G401.6 (cell line): Measurements from ENCODE around the gene PRKAR1B.

Experiments used
- FAIRE-seq: peaks from 2 replicates; lab custom pipeline; 2012; peaks lifted over from hg19 to GRCh38; lab: Jason Lieb, UNC

PRKAR1B gene

DNA sequence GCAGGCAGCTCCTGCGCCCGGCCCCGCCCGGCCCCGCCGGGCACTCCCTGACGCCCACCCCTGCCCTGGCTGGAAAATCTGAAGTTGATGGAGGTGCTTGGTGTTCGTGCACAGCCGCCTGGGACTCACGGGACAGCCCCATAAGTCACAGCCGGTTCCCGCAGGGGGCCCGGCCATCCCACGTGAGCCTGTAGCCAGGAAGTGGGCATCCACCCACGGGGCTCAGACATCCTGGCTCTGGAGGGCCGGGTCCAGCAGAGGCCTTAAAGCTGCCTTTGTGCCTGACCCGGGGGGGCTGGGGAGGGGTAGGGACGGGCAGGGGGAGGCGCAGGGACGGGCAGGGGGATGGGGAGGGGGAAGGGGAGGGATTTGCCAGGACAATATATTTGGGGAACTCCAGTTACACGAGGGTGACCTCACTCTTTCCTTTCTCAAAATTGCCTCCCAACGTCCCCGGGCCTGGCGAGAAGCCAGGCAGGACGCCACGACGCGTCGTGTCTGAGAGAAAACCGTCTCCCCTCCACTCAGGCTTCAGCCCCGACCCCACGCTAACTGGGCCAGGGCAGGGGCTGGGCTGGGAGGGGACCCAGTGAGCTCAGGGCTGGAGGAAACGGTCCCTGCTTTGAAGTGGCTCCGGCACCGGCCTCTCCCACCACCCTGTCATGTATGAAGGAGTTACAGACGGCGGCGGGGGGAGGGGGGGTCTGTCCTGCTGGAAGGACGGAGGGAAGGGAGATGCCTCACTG, 125.3 kb downstream of the PRKAR1B start:
- no peak for FAIRE-seq

DNA sequence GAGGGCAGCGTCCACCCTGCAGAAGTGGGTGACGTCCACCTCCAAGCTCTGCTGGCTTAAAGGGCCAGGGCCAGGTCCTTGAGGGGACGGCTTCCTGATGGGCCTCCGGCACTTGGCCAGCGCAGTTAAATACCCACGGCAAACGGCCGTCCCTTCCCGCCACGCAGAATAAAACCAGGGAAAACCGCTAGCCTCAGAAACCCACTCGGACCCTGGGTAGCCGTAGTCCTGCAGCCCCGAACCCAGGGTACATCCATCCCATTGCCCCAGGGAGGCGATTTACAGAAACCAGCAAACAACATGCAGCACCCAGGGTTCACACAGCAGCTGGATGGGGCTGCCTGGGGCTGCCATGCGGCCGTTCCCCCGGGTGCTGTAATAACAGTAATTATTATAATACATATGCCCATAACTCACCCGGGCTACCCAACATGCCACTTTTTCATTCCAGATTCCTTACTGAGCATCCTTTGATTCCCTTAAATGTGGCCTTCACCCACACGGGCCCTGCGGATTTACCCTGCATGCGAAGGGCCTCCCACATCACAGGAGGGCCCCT, 126.0 kb downstream of the PRKAR1B start:
- FAIRE-seq = no peak

DNA sequence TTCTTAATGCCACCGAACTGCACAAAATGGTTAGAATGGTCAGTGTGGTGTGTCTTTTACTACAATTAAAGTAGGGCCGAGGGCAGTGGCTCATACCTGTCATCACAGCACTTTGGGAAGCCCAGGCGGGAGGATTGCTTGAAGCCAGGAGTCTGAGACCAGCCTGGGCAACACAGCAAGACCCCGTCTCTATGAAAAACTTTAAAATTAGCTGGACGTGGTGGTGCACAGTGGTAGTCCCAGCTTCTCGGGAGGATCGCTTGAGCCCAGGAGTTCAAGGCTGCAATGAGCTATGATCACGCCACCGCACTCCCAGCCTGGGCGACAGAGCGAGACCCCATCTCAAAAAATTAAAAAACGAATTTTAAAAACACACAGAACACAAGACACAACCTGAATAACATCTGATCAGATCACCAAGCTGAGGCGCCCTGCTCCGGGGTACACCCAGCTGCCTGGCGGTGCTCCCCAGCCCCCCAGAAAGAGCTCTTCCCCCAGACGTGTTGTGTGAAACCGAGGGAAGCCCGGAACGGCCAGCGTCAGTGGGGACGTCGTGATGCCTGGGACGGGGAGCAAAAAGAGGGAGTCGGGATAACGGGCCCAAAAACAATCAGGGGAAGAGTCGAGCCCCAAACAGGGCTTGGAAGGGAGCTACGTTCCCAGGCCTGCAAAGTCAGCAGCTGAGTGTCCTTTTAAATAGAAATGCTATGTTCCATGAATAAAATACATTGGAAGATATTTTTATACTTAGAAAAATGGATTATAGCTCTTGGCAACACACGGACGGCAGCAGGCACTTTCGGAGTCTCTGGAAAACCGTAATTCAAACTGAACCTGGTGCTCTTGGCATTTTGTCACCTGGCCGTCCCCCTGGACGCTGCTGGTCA, 126.7 kb downstream of the PRKAR1B start:
- FAIRE-seq = no peak

DNA sequence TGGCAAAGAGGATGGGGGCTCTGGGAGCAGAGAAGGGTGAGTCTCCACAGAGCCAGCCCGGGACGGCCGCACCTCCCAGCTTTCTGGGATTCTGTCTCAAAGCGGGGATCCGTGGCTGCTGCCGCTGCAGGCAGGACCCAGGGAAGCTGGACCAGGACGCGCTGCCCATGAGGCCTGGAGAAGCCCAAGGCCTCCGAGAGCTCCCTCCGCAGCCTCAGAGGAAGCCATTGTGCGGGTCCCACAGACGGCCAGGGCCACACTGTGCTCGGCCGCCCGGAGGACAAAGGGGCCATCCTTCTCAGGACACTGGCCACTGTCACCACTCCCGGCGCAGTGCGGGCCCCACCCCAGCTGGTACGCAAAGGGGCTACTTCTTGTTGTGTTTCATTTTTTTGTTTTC, 128.2 kb downstream of the PRKAR1B start:
- FAIRE-seq = no peak

DNA sequence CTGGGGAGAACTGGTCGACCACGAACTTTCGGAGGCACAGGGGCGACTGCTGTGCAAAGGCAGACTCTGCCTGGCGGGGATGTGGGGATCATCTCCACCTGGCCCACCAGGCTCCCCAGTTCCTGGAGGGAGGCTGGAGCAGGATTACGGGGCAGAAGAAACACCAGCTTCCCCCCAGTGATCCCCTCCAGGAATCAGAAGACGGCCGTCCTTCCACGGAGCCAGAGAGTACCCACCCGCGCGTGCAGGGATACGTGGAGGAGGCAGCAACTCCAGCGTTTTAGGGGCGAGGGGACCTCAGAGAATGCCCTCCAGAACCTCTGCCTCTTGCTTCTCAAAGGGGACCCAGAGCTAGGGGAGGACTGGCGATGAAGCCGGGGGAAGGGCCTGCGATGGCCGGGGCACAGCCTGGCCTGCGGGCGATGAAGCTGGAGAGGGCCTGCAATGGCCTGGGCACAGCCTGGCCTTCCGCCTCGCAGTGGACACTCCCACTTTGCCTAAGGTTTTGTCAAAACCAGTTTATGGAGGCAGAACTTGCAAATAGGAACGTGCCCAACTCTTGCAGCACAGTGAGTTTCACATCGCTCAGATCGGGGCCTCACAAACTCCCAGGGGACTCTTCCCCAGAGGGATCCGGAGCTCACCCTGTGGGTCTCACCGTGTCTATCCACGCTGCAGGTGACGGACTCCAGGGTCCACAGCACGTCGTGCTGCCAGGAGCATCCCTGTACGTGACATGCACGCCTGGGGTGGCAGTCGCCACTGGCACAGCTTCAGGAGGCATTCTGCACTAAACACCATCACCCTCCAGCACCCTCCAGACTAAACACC, 129.5 kb downstream of the PRKAR1B start:
- FAIRE-seq = no peak

DNA sequence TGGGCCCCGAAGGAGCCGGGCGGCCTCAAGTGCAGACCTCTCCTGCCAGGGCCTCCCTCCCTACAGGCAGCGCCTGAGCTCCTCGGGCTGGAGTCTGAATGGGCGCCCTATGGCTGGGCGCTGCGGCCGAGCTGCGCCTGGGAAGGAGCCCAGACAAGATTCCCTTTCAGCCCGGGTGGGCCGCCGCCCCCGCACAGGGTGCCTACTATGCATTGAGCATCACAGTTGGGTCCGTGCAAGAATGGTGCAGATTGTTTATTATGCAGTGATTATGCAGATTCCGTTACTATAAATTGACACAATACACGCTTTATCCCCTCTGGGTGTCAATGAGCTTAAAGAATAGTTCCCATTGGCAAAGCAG, 130.3 kb downstream of the PRKAR1B start:
- no peak for FAIRE-seq

DNA sequence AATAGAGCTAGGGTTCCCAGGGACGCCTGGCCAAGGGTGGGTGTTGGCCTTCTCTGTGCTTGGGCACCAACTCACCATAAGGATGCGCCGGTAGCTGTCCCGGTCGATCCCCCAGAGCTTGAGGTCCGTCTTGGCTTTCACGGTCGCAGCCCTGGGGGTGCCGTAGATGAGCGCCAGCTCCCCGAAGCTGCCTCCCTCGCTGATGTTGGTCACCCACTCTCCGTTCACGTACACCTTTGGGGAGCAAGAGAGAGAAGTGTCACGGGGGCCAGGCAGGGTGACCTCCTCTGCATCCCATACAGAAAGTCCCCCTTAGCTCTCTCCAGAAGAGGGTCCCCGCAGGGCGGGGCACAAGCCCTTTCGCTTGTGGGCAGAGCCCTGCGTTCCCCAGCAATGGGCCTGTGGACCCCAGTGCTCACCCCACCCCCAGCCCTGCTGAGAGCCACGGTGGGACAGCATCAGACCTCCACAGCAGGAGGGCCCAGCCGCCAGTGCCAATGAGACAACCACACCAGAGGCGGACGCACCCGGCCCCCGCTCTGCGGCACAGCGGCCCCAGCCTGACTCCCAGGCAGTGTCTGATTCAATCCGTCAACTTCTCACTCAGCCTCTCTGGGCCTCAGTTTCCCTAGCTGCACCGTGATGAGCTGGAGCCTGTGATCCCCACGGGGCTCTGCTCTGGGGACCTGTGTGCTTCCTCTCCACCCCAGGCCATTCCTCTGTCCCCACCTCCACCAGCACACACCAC, 130.8 kb downstream of the PRKAR1B start:
- FAIRE-seq = no peak

DNA sequence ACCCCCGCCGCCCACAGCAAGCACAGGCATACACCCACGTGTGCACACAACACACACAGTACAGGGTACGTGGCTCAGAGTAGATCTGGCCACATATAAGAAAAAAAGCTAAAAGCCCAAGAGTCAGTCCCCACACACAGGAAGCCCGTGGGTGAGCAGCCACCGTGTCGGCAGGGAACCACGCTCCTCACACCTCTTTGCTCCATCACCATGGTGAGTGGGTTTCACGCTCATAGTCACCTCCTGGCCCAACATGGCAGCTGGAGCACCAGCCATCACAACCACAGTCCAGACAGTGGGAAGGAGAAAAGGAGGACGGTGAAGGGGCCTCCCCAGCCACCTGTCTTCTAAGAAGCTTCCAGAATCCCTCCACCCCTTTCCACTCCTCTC, 131.5 kb downstream of the PRKAR1B start:
- no peak for FAIRE-seq

DNA sequence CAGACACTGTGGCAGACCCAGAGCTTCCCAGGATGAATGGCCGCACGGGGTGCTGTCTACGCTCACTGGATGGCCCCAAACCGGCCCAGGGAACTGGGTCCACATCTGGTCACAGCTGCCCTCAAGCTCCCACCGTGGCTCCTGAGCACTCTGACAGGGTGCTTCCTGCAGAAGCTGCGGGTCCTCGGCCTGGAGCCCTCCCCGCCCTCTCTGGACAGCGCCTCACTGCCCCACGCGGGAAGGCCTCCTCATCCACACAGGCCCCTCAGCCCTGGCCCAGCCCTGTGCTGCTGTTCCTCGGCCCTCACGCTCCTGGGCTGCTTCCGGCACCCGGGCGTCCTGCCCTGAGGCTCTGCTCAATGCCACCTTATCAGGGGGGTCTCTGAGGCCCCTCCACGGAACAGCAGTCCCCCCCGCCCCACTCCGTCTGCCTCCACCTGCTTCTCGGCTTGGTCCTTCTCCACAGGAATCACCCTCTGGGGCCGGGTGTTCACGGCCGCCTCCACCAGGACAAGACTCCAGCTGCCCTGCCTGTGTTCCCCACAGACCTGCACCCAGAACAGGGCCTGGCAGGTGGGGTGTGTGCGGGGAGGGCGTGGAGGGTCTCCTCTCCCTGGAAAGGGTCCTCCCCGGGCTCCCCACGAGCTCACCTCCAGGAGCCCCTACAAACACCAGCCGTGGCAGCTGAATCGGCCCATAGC, 132.0 kb downstream of the PRKAR1B start:
- no peak for FAIRE-seq

DNA sequence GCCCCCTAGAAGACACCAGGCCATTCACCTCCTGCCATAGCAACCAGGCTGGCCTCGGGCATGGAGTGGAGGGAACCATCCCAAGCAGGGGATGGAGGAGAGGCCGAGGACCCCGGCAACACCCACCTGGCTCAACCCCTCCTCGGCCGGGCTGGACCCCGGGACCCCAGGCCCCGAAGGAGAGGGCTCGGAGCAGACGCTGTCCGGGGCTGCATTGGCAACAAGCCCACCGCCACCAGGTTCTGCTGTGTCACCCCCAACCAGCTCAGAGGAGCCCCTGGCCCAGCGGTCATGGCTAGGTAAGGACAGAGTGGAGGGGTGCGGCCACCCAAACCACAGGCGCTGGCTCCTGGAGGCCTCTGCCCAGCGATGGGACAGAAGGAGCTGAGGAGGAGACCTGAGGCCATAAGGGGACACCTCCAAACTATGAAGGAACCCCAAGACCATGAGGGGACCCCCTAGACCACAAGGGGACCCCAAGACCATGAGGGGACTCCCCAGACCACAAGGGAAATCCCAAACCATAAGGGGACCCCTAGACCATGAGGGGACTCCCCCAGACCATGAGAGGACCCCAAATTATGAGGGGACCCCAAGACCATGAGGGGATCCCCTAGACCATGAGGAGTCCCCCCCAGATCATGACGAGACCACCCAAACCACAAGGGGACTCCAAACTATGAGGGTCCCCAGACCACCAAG, 132.7 kb downstream of the PRKAR1B start:
- no peak for FAIRE-seq

DNA sequence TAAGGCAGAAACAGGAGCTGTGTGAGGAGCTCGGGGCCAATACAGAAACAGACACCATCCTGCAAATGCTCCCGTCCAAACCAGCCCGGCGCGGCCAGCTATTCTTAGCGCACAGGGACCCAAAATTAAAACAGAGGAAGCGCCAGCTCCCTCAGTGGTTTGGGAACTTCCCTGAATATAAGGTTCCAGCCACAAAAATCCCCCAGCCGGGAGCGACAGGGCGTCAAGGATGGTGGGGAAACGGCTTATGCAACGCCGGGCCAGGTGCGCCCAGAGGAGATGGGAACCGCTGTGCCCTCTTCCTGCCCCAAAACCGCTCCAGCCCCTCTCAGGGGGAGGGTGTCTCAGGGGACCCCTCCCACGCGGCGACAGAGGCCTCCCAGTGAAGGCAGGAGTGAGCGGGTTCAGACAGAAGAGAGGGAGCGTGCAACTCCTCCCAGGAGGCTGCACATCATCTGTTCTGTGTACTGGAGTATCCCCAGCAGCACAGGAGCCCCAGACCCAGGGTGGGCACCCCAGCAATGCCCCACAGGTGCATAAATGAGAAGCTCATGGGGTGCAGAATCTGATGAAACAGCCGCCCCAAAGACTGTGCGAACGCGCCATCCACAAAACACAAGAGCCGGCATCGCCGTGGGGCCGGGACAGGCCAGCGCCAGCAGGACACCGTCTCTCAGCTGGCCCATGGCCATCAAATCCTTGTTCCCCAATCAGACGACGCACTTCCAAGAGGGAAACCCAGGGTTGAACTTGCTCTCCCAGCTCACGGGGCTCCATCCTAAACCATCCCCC, 133.6 kb downstream of the PRKAR1B start:
- no peak for FAIRE-seq

DNA sequence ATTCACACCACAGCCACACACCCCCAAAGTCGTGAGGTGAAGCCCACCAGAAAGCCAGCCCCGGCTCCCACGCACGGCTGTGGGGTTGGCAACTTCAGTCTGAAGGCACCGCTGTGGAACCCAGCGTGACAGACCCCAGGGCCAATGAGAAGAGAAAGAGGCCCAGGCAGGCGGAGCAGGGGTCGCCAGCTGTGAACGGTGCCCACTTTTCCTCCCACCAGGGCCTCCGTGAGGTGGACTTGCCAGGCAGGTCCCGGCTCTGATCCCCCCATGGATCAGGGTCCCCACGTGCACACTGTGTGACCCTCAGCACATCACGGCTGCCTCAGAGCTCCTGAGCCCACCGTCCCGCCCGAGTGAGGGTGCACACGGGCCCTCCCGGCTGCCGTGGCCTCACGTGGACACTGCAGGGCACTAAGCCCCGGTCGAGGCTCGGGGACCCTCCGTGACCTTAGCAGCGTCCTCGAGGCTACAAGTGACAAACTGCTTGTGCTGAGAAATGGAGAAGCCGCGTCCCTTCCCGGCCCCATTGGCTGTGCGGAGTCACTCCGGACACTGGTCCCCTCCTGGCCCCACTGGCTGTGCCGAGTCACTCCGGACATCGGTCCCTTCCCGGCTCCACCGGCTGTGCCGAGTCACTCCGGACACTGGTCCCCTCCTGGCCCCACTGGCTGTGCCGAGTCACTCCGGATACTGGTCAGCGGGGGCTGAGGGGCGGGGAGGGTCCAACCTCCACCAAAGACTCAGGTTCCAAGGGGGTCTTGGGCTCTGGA, 135.0 kb downstream of the PRKAR1B start:
- FAIRE-seq = no peak

DNA sequence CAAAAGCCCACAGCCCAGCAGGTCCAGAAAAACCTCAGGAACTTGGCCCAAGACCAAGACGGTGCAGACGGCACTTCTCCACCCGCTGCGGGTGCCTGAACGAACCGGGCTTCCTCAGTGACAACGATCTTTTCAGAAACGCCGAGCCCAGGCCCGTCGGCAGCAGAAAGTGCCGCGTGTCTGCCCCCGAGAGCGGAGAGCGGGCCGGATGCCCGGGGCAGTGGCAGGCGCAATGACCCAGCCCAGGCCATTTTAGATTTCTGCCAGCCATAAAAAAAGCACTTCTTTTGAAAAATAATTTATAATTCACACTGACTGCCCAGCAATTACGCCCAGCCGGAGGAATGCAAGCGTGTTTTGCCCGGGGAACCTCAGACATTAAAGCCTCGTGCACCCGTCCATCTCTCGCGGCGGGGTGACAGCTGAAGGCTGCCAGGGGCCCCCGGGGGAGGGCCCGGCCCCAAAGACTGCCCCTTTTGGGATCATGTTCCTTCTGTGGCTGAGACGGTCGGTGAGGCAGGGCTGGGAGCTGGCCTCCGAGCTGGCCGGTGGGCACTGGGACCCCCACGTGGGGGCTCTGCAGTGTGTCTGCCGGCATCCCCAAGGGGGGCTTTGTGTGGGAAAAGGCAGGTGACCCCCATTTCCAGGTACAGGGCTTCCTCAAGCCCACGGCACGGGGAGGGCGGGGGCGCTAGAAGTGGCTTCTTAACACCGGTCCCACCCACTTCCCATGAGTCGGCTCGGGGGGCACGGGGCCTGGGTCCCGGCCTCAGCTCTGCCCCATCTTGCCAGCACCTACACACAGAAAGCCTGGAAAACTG, 136.1 kb downstream of the PRKAR1B start:
- no peak for FAIRE-seq

DNA sequence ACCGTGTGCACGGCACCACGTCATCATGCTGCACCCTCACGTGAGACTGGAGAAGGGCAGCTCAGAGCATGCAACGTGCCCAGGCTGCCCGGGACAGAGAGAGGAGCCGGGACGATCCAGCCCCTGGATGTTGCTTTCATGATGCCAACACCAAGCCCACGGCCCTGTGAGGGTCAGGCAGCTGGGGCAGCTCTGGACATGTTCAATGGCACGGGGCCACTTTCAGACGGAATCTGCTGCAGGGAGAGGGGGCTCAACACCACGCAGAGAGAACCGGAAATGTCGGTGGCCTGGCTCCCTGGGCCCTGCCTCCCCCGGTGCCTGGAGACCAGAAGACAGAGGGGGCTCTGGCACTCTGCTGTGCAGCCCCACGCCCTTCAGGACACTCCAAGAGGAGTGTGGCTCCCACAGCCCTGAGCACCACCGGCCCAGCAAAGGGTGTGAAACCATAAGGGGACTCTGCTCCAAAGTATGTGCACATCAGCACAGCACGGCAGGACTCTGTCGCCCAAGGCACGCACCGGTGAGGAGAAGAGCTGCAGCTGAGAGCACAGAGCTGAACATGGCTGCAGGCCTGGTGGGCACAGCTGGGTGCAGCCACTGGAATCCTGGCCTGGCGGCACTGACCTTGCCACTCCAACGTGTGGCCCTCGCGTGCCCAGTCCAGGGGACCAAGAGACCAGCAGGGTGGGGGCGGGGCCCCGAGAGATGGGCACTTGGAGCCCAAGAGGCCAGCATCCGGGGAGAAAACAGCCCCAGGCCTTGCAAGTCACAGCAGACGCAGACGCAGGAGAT, 137.1 kb downstream of the PRKAR1B start:
- no peak for FAIRE-seq

DNA sequence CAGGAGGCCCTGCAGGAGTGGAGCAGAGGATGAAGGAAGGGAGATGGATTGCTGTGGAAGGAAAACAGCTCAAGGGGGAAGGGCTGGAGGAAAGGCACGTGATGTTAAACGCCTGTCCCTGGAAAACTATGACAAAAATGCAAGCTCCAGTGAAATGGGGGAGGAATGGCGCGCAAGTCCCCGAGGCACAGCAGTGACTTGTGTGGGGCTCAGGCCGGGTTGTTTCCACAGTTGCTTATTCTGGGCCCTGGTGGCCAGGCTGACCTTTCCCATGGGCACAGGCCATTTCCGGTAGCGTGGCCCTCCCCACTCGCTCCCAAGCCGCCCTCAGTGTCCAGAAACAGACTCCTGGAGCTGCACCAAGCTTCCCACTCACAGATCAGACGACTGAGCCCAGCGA, 139.3 kb downstream of the PRKAR1B start:
- FAIRE-seq = no peak

DNA sequence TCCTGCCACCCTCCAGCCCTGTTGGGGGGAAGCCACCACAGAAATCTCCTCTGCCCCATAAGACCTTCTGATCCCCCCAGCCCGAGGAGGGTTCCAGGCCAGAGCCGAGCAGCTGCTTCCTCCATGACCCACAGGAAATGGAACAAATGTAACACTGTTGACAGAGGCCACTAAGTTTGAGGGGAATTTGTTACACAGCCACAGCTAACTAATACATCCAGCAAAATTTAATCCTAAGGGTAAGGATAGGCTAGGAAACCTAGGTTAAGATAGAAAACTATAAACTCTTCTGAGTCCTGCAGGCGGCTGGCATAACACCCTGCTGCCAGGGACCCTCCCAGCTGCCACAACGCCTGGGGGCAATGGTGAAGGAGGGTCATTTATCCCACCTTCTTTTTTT, 140.6 kb downstream of the PRKAR1B start:
- no peak for FAIRE-seq

DNA sequence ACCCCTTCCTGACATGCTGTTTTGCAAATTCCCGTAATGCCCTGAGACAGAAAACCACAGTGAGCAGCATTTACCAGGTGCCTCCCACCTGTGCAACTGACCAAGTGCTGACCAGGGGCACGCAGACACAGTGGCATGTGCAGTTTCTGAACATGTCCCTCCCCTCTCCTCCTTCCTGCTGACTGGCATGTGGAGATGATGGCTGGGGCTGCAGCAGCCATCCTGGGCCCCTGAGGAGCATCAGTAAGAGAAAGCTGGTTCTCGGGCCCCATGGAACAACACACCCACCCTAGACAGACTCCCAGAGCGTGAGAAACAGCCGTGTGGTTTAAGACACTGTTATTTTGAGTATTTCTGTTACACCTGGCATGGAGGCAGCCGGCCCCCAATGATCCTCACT, 141.2 kb downstream of the PRKAR1B start:
- FAIRE-seq = no peak
